ENCODE measurements around the gene LNPEP. TPM values are rescaled to one million over a fixed set of nuclear protein-coding genes. Genes with fewer than 3 reads are reported as not detected.
"Not testable (repeated sequence)": the region's sequence is repeated elsewhere in the genome, so short reads cannot be mapped to it uniquely, and the experiment has no call there.

LNPEP gene
- total RNA-seq, 4 donors from 2014 or later, result 28.9 to 64.4 (median 38.5) TPM

GRCh38 chr5:97077246-97077645, 141.4 kb downstream of the LNPEP start:
- Histone ChIP-seq H3K4me3 (no peak overlapping the region), H3K36me3 (no peaks in the 10 kb centered on the region), H3K27me3 (no peaks in the 10 kb centered on the region), H3K9me3 (no peaks in the 10 kb centered on the region), H3K27ac (no peak overlapping the region), H3K4me1 (no peaks in the 10 kb centered on the region)
- no peak for TF ChIP-seq POLR2A (IDR thresholded peaks at IDR 0.05)
- TF ChIP-seq, protein P1, sequence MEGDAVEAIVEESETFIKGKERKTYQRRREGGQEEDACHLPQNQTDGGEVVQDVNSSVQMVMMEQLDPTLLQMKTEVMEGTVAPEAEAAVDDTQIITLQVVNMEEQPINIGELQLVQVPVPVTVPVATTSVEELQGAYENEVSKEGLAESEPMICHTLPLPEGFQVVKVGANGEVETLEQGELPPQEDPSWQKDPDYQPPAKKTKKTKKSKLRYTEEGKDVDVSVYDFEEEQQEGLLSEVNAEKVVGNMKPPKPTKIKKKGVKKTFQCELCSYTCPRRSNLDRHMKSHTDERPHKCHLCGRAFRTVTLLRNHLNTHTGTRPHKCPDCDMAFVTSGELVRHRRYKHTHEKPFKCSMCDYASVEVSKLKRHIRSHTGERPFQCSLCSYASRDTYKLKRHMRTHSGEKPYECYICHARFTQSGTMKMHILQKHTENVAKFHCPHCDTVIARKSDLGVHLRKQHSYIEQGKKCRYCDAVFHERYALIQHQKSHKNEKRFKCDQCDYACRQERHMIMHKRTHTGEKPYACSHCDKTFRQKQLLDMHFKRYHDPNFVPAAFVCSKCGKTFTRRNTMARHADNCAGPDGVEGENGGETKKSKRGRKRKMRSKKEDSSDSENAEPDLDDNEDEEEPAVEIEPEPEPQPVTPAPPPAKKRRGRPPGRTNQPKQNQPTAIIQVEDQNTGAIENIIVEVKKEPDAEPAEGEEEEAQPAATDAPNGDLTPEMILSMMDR (IDR thresholded peaks at IDR 0.05), result no peak
- DNase-seq, result no peak

DNA sequence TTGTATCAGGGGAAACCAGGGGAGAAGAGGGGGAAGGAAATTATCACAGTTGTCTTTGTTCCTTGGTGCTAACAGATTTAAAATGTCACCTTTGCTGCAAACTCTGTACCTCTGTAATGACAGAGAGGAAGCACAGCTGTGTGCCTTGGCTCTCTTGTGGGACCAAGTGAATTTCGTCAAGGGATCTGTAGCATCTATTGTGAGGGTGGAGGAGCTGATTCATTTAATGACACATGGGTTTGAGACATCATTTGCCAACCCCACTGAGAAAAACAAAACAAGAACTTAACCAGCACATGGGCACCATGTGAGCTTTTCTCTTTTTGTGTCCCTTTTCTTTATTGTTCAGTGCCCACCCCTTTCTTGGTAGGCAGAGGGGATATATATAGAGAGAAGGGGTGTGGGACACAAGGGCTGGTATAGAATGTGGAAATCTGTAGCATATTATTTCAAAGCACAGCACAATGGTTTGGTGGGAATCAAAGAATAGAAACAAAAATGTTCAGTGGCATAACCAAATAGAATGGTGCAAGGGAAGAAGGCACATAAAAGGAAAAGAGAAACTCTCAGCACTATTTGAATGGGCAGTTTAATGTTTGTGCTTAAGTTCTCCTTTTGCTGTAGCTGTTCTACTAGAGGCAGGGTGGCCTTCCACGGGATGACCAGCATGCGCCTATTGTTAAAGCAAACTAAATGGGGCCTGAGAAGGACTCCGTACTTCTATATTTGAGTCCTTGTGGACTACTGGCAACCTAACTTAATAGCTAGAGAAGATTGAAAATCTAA, 143.3 kb downstream of the LNPEP start:
- no peak for TF ChIP-seq POLR2A (IDR thresholded peaks at IDR 0.05)
- TF ChIP-seq, protein P1 (IDR thresholded peaks at IDR 0.05), result no peak
- Histone ChIP-seq H3K4me3 (no peak overlapping the region), H3K9me3 (no peaks in the 10 kb centered on the region), H3K27me3 (no peaks in the 10 kb centered on the region), H3K36me3 (no peaks in the 10 kb centered on the region), H3K27ac (no peak overlapping the region), H3K4me1 (no peaks in the 10 kb centered on the region)
- DNase-seq, result no peak

DNA sequence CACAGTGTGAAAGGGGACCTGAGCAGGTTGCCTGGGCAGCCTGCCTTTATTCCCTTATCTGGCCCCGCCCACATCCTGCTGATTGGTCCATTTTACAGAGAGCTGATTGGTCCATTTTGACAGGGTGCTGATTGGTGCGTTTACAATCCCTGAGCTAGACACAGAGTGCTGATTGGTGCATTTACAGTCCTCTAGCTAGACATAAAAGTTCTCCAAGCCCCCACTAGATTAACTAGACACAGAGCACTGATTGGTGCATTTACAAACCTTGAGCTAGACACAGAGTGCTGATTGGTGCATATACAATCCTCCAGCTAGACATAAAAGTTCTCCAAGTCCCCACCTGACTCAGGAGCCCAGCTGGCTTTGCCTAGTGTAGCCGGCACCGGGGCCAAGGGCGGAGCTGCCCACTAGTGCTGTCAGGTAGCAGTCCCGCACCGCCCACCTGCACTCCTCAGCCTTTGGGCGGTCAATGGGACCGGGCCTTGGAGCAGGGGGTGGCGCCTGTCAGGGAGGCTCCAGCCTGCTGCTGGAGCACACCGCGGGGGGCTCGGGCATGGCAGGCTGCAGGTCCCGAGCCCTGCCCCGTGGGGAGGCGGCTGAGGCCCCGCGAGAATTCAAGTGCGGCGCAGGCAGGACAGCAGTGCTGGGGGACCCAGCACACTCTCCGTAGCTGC, 149.0 kb downstream of the LNPEP start:
- not testable (repeated sequence) for H3K4me1 ChIP-seq, H3K36me3 ChIP-seq, H3K27ac ChIP-seq, H3K27me3 ChIP-seq, DNase-seq, H3K4me3 ChIP-seq, H3K9me3 ChIP-seq

DNA sequence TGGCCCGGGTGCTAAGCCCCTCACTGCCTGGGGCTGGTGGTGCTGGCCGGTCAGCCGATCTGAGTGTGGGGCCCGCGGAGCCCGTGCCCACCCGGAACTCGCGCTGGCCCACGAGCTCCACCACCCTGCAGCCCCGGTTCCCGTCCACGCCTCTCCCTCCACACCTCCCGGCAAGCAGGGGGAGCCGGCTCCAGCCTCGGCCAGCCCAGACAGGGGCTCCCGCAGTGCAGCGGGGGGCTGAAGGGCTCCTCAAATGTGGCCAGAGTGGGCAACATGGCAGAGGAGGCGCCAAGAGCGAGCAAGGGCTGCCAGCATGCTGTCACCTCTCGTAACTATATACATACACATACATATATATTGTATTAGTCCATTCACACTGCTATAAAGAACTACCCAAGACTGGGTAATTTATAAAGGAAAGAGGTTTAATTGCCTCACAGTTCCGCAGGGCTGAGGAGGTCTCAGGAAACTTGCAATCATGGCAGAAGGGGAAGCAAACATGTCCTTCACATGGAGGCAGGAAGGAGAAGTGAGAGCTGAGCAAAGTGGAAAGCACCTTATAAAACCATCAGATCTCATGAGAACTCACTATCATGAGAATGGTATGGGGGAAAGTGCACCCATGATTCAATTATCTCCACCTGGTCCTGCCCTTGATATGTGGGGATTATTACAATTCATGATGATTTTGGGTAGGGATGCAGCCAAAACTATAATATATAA, 149.7 kb downstream of the LNPEP start:
- Histone ChIP-seq H3K4me1 (no peaks in the 10 kb centered on the region), H3K27me3 (no peaks in the 10 kb centered on the region), H3K27ac (no peak overlapping the region), H3K36me3 (no peaks in the 10 kb centered on the region), H3K4me3 (no peak overlapping the region), H3K9me3 (no peaks in the 10 kb centered on the region)
- no peak for DNase-seq
- no peak for TF ChIP-seq POLR2A (IDR thresholded peaks at IDR 0.05)
- TF ChIP-seq, protein P1 (IDR thresholded peaks at IDR 0.05), result no peak

Small RNA genes lying within 50 kb of the gene (small RNA-seq; reads per million reads assigned to genes)
- 0 reads per million in 2 donors for gene RF00019

Other genes starting within 250 kb of the LNPEP start
- gene ERAP1, start 128.1 kb upstream of the LNPEP start, total RNA-seq, result 100 to 1,000 TPM in 2 of 4 donors, 10 to 100 TPM in 2; 33.8 to 137 (median 93.9) TPM
- gene ERAP2, start 59.6 kb upstream of the LNPEP start, total RNA-seq, result 10 to 100 TPM; 50.3 to 82.8 (median 70.8) TPM
- under 1 TPM in 1 of 4 donors, not detected in 3; 0.13 TPM for gene LIX1, start 206.5 kb downstream of the LNPEP start, total RNA-seq
- 10 to 100 TPM; 16.5 to 25.3 (median 19.4) TPM for gene RIOK2, start 247.2 kb downstream of the LNPEP start, total RNA-seq

Measured in Peyer's patch (tissue), 4 donors.